Stimulated activated naive CD8-positive, alpha-beta T cell treated with anti-CD3 and anti-CD28 coated beads, Interleukin-15, Interleukin-2, amounts not matched to agents 100 ng/mL and 50 ng/mL, for 24 hours (primary cell): Measurements from ENCODE around the gene DCX.
"Not testable (repeated sequence)": the region's sequence is repeated elsewhere in the genome, so short reads cannot be mapped to it uniquely, and the experiment has no call there.

ENCODE experiments used
- H3K27ac Mint-ChIP-seq: one replicate; pipeline ENCODE4 v1.8.0; 2021; ENCODE audit warnings: mild to moderate bottlenecking, mixed read lengths
- H3K27me3 Mint-ChIP-seq: one replicate; pipeline ENCODE4 v1.8.0; 2021; ENCODE audit warnings: mixed read lengths
- H3K36me3 Mint-ChIP-seq: one replicate; pipeline ENCODE4 v1.8.0; 2021; ENCODE audit warnings: low read depth, mixed read lengths
- H3K4me1 Mint-ChIP-seq: one replicate; pipeline ENCODE4 v1.8.0; 2021; ENCODE audit warnings: low read depth, mixed read lengths
- H3K4me3 Mint-ChIP-seq: one replicate; pipeline ENCODE4 v1.8.0; 2021; ENCODE audit warnings: mild to moderate bottlenecking, mixed read lengths
- H3K9me3 Mint-ChIP-seq: one replicate; pipeline ENCODE4 v1.8.0; 2021; ENCODE audit warnings: mixed read lengths

The DCX gene

GRCh38 chrX:111352424-111352823 lies 59.6 kb downstream of the DCX start:
- Mint-ChIP-seq H3K36me3 (no peaks in the 10 kb centered on the region), H3K9me3 (no peaks in the 10 kb centered on the region), H3K4me3 (no peak overlapping the region), H3K27me3 (no peaks in the 10 kb centered on the region), H3K27ac (no peak overlapping the region), H3K4me1 (no peaks in the 10 kb centered on the region)

- H3K9me3 Mint-ChIP-seq: peaks cover 4% of the 10 kb centered on the region
- no peak overlapping the region for H3K27ac Mint-ChIP-seq
- no peak overlapping the region for H3K4me3 Mint-ChIP-seq
- H3K36me3 Mint-ChIP-seq: no peaks in the 10 kb centered on the region
- no peaks in the 10 kb centered on the region for H3K4me1 Mint-ChIP-seq
- H3K27me3 Mint-ChIP-seq: no peaks in the 10 kb centered on the region
Measured at GRCh38 chrX:111349934-111350333, 62.1 kb downstream of the DCX start.

- Mint-ChIP-seq H3K9me3 (peaks cover 4% of the 10 kb centered on the region), H3K4me3 (no peak overlapping the region), H3K27ac (no peak overlapping the region), H3K36me3 (no peaks in the 10 kb centered on the region), H3K27me3 (no peaks in the 10 kb centered on the region), H3K4me1 (no peaks in the 10 kb centered on the region)
Measured at GRCh38 chrX:111349101-111349500, 62.9 kb downstream of the DCX start.

- H3K4me1 Mint-ChIP-seq: no peaks in the 10 kb centered on the region
- no peak overlapping the region for H3K4me3 Mint-ChIP-seq
- no peaks in the 10 kb centered on the region for H3K27me3 Mint-ChIP-seq
- peaks cover 4% of the 10 kb centered on the region for H3K9me3 Mint-ChIP-seq
- no peaks in the 10 kb centered on the region for H3K36me3 Mint-ChIP-seq
- no peak overlapping the region for H3K27ac Mint-ChIP-seq
Measured at GRCh38 chrX:111348429-111348828, 63.6 kb downstream of the DCX start.

GRCh38 chrX:111346150-111346549 lies 65.8 kb downstream of the DCX start:
- H3K9me3 Mint-ChIP-seq, H3K27me3 Mint-ChIP-seq, H3K4me3 Mint-ChIP-seq, H3K4me1 Mint-ChIP-seq, H3K27ac Mint-ChIP-seq, H3K36me3 Mint-ChIP-seq: not testable (repeated sequence)

GRCh38 chrX:111340054-111340453 lies 71.9 kb downstream of the DCX start:
- H3K4me1 Mint-ChIP-seq: no peaks in the 10 kb centered on the region
- H3K27ac Mint-ChIP-seq: no peak overlapping the region
- no peak overlapping the region for H3K4me3 Mint-ChIP-seq
- H3K27me3 Mint-ChIP-seq: no peaks in the 10 kb centered on the region
- H3K36me3 Mint-ChIP-seq: no peaks in the 10 kb centered on the region
- H3K9me3 Mint-ChIP-seq: no peaks in the 10 kb centered on the region

- Mint-ChIP-seq H3K36me3 (no peaks in the 10 kb centered on the region), H3K9me3 (no peaks in the 10 kb centered on the region), H3K27ac (no peak overlapping the region), H3K4me3 (no peak overlapping the region), H3K4me1 (no peaks in the 10 kb centered on the region), H3K27me3 (no peaks in the 10 kb centered on the region)
Measured at GRCh38 chrX:111339212-111339611, 72.8 kb downstream of the DCX start.

- Mint-ChIP-seq H3K36me3 (no peaks in the 10 kb centered on the region), H3K4me3 (no peak overlapping the region), H3K27ac (no peak overlapping the region), H3K4me1 (no peaks in the 10 kb centered on the region), H3K27me3 (no peaks in the 10 kb centered on the region), H3K9me3 (no peaks in the 10 kb centered on the region)
Measured at GRCh38 chrX:111338095-111338698, 73.8 kb downstream of the DCX start.

- H3K36me3 Mint-ChIP-seq: no peaks in the 10 kb centered on the region
- no peaks in the 10 kb centered on the region for H3K9me3 Mint-ChIP-seq
- H3K4me3 Mint-ChIP-seq: no peak overlapping the region
- H3K27me3 Mint-ChIP-seq: no peaks in the 10 kb centered on the region
- H3K27ac Mint-ChIP-seq: no peak overlapping the region
- no peaks in the 10 kb centered on the region for H3K4me1 Mint-ChIP-seq
Measured at GRCh38 chrX:111337067-111337637, 74.8 kb downstream of the DCX start.

GRCh38 chrX:111336141-111336540 lies 75.9 kb downstream of the DCX start:
- Mint-ChIP-seq H3K4me1 (no peaks in the 10 kb centered on the region), H3K4me3 (no peak overlapping the region), H3K27me3 (no peaks in the 10 kb centered on the region), H3K27ac (no peak overlapping the region), H3K9me3 (no peaks in the 10 kb centered on the region), H3K36me3 (no peaks in the 10 kb centered on the region)

- no peaks in the 10 kb centered on the region for H3K9me3 Mint-ChIP-seq
- no peak overlapping the region for H3K27ac Mint-ChIP-seq
- H3K4me3 Mint-ChIP-seq: no peak overlapping the region
- no peaks in the 10 kb centered on the region for H3K27me3 Mint-ChIP-seq
- no peaks in the 10 kb centered on the region for H3K36me3 Mint-ChIP-seq
- no peaks in the 10 kb centered on the region for H3K4me1 Mint-ChIP-seq
Measured at GRCh38 chrX:111329370-111329769, 82.6 kb downstream of the DCX start.

- no peaks in the 10 kb centered on the region for H3K27me3 Mint-ChIP-seq
- H3K9me3 Mint-ChIP-seq: no peaks in the 10 kb centered on the region
- no peaks in the 10 kb centered on the region for H3K36me3 Mint-ChIP-seq
- no peak overlapping the region for H3K27ac Mint-ChIP-seq
- no peak overlapping the region for H3K4me3 Mint-ChIP-seq
- no peaks in the 10 kb centered on the region for H3K4me1 Mint-ChIP-seq
Measured at GRCh38 chrX:111328858-111329257, 83.1 kb downstream of the DCX start.

GRCh38 chrX:111322231-111322855 lies 89.6 kb downstream of the DCX start:
- H3K36me3 Mint-ChIP-seq: no peaks in the 10 kb centered on the region
- no peaks in the 10 kb centered on the region for H3K4me1 Mint-ChIP-seq
- no peak overlapping the region for H3K27ac Mint-ChIP-seq
- no peaks in the 10 kb centered on the region for H3K27me3 Mint-ChIP-seq
- H3K4me3 Mint-ChIP-seq: no peak overlapping the region
- H3K9me3 Mint-ChIP-seq: no peaks in the 10 kb centered on the region

- Mint-ChIP-seq H3K27me3 (no peaks in the 10 kb centered on the region), H3K36me3 (no peaks in the 10 kb centered on the region), H3K9me3 (no peaks in the 10 kb centered on the region), H3K4me1 (no peaks in the 10 kb centered on the region), H3K27ac (no peak overlapping the region), H3K4me3 (no peak overlapping the region)
Measured at GRCh38 chrX:111319451-111319850, 92.5 kb downstream of the DCX start.

- H3K27ac Mint-ChIP-seq: no peak overlapping the region
- no peak overlapping the region for H3K4me3 Mint-ChIP-seq
- H3K36me3 Mint-ChIP-seq: no peaks in the 10 kb centered on the region
- H3K9me3 Mint-ChIP-seq: no peaks in the 10 kb centered on the region
- no peaks in the 10 kb centered on the region for H3K27me3 Mint-ChIP-seq
- no peaks in the 10 kb centered on the region for H3K4me1 Mint-ChIP-seq
Measured at GRCh38 chrX:111318901-111319300, 93.1 kb downstream of the DCX start.

GRCh38 chrX:111309083-111309482 lies 102.9 kb downstream of the DCX start:
- no peaks in the 10 kb centered on the region for H3K27me3 Mint-ChIP-seq
- H3K4me3 Mint-ChIP-seq: no peak overlapping the region
- no peaks in the 10 kb centered on the region for H3K36me3 Mint-ChIP-seq
- H3K27ac Mint-ChIP-seq: no peak overlapping the region
- no peaks in the 10 kb centered on the region for H3K9me3 Mint-ChIP-seq
- no peaks in the 10 kb centered on the region for H3K4me1 Mint-ChIP-seq
